HG03565 (cell line): ENCODE results near the gene SLC44A4.
"Not testable (repeated sequence)": the region's sequence is repeated elsewhere in the genome, so short reads cannot be mapped to it uniquely, and the experiment has no call there.

Experiments used
- ATAC-seq: cut with Tn5 transposase; IDR thresholded peaks from one replicate; pipeline ENCODE4 v1.9.1; 2021; ENCODE audit warnings: mild to moderate bottlenecking, moderate library complexity; ENCODE audit not compliant: unreplicated experiment

SLC44A4 gene

DNA sequence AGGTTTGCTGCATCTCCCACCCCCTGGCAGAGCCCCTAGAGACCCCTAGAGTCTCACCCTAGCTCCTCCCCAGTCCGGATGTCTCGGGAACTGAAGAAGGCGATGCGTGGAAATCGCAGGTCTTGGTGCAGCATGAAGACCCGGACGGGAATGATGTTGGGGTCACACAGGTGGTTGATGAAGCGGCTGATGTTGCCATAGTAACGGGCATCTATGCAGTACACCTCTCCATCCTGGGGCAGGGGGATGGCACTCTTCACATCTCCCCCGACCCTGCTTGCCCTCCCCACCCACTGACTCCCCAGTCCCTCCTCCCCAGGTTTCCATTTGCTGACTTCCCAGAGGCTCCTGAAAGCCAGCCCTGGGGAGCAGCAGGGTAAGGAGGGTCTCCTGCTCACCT is 1.8 kb upstream of the SLC44A4 start:
- ATAC-seq: no peak

DNA sequence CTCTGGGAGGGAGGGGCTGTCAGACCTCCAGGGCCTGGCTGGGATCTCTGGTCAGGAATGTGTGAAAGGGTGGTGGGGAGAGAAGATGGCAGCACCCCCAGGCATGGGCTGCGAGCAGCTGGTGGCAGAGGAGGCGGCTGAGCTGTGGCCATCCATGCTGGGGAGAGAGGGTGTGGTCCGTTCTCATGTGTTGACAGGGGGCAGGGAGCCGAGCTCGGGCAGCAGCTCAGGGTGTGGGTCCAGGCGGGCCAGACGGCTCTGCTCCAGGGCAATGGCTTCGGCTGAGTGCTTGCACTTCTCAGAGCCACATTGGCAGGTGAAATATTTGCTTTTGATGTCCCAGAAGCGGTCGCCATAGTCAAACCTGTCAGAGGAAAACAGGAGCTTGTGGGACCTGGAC is 1.1 kb upstream of the SLC44A4 start:
- ATAC-seq: no peak

DNA sequence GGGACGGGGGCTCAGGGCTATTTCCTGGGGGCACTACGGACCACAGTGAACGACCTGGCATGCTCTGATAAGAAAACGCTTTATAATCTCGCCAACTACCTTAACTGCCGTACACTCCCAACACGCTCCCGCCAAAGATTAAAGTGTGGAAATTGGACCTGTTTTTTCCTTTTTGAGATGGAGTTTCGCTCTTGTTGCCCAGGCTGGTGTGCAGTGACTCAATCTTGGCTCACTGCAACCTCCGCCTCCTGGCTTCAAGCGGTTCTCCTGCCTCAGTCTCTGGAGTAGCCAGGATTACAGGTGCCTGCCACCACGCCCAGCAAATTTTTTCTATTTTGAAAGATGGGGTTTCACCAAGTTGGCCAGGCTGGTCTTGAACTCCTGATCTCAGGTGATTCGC is 346 bp upstream of the SLC44A4 start:
- no peak for ATAC-seq

DNA sequence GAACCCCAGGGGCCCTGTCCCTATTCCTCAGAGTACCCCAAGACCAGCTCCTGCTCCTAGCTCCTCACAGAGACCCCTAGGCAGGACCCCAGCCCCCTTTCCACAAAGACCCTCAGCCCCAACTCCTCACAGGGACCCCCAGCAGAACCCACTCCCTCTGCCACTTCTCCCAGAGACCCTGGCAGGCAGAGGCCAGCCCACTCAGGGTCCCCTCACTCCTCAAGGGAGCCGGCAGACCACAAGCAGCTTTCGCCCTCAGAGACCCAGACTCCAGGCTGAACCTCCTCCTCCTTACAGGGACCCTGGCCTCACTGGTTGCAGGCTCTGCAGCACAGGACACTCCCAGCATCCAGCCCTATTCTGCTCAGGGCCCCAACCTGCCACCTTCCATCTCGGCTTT is 575 bp downstream of the SLC44A4 start:
- no peak for ATAC-seq

DNA sequence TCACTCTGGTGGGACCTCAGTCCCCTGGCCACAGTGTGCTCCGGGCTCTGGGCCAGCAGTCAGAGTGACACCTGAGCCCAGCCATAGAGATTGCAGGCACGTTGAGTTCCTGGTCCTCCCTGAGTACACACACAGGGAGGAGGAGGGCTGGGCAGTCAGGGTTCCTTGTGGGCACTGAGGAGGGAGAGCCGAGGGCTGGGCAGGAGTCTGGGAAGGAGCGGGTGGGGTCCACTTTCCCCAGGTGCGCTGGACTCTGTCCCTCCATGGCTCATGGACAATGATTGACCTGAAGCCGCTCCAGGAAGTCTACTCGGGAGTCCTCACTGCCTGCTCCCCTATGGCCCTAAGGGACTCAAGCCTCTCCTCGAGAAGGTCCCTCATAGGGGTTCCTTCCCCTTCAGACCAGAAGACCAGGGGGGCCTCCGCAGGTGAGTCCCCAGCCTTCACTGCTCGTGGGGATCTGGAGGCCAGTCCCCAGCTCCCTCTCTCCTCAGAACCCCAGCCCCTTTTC is 1.1 kb downstream of the SLC44A4 start:
- ATAC-seq: no peak

DNA sequence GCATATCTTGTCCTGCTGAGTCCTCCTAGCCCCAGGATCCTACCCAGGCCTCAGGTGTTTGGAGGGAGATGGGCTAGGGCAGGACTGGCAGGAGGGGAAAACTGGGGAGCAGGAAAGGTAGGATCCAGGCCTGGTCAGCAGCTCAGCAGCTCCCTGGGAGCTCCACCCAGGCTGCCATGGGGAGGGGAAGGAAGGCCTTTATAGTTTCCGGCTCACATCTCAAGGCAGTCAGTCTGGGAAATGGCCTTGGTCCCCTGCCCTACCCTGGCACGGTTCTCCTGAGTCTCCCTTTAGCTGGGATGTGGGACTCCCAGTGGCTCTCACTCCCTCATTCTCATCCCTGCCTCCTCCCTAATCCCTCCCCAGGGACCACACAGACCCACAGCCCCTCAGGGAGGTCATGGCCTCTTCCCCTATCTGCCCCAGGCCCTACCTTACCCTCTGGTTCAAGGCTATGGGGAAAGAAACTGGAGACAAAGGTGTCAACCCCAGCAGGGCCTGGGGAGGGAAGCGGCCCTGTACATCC is 1.6 kb downstream of the SLC44A4 start:
- ATAC-seq: no peak

DNA sequence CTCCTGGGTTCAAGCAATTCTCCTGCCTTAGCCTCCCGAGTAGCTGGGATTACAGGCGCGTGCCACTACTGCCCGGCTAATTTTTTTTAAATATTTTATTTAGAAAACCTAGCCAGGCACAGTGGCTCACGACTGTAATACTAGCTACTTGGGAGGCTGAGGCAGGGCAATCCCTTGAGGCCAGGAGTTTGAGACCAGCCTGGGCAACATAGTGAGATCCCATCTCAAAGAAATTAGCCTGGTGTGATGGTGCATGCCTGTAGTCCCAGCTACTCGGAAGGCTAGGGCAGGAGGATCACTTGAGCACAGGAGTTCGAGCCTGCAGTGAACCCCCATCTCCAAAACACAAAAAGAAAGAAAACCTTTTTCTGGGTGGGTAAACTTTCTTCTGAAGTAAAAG is 2.4 kb downstream of the SLC44A4 start:
- ATAC-seq: no peak

DNA sequence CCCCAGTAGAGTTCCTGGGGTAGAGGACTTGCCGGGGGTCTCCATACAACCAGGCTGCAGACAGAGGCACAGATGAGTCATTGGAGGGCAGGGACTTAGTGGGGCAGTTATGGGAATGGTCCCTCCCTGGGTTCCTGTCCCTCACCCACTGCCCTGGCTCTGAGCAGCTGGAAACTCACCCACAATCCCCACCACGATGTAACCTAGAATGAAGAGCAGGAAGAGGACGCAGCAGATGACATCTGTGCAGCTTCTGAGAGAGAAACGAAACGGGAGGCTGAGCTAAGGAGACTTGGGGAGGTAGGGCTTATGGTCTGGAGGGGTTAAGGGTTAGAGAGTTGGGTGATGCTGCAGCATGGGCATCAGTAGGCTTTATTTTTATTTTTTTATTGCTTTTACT is 2.9 kb downstream of the SLC44A4 start:
- ATAC-seq: no peak

DNA sequence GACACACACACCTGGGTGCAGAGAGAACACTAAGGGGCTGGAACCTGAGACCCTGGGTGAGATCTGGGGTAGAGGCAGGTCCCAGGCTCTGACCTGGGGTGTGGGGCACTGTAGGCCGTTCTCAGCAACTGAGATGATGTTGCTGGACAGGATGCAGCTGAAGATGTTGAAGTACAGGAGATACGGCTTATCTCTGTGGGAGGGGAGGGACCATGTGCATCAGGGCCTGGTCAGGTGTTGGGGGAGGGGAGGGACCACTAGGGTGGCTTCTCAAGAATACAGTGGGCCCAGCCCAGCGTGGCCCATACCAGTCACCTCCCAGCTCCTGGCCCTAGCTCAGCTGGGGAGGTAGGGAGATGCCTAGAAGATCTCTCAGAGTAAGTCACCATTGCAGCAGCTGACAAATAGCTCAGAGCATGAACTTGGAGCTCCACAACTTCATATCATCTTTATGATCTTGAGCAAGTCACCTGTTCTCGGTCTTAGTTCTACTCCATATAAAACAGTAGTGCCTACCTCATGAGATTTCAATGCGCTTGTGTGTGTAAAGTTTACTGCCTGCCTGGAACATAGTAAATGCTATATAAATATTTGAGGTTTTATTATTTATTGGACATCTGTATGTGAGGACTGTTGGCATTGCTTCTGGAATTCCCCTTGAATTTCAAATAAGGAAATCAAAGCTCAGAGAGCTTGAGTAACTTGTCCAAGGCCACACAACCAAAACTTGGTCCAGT is 3.8 kb downstream of the SLC44A4 start:
- ATAC-seq: no peak

DNA sequence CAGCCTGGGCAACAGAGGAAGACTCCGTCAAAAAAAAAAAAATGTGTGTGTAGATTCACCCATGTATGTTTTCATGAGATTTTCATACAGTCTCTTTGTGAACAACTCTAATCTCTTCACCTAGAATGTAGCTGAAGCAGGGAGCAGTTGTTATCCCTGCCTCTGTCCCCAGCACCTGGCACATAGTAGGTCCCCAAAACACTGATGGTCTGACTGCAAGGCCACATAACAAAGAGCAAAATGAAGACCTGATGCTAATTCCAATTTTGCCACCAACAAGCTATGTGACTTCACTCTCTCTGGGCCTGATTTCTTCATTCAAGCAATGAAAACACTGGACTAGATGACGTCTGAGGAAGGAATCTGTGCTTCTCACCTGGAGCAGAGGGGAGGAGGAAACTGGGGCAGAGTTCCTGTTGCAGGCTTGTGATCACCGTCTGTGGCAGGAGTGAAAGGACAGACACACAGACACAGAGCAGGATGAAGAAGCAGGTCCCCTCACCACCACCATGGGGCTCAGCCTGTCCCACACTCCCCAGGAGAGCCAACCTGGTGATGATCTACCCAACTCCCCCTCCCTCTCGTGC is 4.6 kb downstream of the SLC44A4 start:
- ATAC-seq: no peak

DNA sequence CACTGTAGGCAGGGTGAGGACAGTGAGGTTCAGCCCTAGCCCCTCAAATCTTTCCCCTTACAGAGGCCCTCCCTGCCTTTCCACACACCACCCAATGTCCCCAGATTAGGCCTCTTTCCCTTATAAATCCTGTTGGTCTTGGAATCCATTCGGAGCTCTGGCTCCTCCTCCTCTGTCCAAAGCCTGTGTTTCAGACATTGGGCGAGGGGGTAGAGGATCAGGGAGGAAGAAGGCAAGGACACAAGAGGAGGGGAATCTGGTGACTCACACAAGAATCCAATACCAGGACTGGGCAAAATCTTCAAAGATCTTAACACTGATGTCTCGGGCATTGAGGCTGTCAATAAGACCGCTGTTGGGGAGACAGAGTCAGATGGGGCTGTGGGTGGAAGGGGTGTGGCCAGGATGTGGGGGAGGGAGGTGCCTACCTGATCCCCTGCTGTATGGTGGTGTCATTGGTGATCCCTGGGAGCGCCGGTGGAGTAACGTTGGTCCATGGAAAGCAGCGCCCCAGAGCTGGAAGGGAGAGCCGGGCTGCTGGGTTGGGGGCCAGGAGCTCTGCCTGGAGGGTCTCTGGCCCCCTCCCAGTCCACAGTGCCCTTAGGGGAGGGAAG is 7.6 kb downstream of the SLC44A4 start:
- ATAC-seq: no peak

DNA sequence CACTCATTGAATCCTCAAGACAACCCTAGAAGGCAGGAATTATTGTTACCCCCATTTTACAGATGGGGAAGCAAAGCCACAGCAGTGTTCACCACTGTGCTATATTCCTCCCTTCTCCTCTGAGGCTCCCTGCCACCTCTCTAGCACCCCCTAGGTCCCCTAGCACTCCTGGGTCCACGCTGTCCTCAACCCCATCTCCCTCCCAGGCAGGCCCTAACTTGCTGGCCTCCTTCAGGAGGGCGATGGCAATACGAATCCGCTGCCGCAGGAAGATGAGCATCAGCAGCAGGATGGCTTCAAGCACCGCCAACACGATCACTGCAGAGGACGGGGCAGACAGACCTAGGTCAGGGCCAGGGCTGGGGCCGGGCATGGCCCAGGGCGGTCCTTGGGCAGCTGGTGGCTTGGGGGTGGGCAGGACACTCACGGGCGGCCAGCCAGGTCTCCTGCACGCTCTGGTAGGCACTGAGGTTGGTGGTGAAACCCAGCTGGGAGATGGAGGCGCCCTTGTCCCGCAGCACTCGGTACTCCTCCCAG is 8.3 kb downstream of the SLC44A4 start:
- ATAC-seq: no peak

DNA sequence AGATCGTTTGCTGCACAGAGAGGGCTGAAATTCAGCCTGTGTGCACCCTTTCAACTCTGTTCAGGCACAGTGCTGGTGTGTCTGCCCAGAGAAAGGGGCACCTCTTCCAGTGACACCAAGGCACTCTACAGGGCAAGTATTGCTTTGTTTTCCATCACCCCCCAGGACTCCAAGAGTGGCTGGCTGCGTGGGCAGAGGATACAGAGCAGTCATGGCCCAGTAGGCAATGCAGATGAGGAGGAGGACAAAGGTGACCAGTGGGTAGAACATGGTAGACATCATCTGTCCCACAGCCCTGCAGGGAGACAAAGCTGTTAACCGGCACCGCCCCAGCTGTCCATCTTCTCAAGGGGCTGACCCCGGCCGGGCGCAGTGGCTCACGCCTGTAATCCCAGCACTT is 9.5 kb downstream of the SLC44A4 start:
- no peak for ATAC-seq

DNA sequence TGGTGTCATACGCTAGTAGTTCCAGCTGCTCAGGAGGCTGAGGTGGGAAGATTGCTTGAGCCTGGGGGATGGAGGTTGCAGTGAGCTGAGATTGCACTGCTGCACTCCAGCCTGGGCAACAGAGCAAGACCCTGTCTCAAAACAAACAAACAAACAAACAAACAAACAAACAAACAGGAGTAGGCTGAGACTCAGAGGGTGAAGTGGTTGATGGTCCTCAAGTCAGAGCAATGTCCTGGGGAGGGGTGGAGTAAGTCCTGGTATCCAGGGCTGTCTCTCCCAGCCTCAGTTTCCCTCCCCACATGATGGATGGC is 10.2 kb downstream of the SLC44A4 start:
- not testable (repeated sequence) for ATAC-seq

DNA sequence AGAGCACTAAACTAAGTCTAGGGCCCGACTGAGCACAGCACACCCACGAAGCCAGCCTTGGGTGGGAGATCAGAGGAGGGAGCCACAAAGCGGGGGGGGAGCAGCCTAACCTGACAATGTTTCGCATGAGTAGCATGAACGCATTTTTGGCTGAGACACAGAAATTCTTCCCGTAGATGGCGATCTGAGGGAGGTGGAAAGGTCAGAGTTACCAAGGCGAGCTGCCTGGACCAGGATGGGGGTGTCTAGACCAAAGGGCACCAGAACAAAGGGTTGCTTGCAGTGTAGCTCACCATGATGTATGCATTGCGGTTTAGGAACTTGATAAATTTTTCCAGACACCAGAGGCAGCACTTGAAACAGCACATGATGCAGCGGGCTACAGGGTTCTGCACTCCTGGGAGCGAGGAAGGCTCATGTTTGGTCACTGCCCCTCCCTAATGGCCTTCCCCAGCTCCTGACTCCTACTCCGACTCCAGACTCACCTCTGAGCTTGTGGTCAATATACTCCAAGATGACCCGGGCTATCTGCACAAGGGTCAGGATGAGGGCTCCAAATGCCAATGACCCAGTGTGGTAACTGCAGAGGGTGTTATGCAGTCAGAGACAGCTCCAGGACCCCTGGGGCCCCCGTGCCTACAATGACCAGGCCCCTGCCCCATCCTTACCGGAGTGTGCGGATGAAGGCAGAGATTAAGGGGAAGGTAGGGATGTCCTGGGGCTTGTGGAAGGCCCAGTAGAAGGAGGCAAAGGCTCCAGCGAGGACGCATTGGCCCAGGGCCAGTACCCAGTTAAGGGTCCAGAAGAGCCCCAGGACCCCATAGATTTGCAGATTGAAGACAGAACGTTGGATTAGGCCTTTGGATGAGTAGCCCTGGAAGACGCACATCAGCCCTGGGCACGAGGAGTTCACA is 13.3 kb downstream of the SLC44A4 start:
- no peak for ATAC-seq

DNA sequence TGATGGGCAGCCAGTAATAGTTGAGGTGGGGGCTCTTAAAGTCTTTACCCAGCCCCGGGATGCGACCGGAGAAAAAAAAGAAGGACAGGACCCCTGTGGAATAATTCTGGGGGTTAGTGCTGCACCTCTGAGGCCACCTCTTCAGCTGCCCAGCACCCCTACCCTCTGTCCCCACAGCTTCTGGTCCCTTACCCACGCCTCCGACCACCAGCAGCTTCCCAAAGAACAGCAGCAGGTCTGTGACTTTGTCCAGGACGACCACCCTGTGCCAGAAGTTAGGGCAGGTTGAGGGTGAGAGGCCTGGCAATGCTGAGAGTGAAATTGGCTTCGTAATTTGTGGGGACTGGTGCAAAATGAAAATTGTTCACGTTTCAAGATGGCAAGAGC is 14.0 kb downstream of the SLC44A4 start:
- ATAC-seq: no peak

DNA sequence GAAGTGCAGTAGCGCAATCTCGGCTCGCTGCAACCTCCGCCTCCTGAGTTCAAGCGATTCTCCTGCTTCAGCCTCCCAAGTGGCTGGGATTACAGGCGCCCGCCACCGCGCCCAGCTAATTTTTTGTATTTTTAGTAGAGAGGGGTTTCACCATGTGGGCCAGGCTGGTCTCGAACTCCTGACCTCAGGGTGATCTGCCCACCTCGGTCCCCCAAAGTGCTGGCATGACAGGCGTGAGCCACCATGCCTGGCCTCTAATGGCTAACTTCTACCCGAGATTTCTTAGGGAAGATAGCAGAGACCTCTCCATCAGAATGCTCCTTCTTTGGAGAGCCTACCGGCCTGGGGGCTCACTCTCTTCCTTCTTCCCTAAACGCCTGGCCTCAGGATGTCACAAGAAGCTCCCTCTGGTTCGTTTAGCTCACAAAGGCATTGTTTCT is 14.7 kb downstream of the SLC44A4 start:
- ATAC-seq: not testable (repeated sequence)

DNA sequence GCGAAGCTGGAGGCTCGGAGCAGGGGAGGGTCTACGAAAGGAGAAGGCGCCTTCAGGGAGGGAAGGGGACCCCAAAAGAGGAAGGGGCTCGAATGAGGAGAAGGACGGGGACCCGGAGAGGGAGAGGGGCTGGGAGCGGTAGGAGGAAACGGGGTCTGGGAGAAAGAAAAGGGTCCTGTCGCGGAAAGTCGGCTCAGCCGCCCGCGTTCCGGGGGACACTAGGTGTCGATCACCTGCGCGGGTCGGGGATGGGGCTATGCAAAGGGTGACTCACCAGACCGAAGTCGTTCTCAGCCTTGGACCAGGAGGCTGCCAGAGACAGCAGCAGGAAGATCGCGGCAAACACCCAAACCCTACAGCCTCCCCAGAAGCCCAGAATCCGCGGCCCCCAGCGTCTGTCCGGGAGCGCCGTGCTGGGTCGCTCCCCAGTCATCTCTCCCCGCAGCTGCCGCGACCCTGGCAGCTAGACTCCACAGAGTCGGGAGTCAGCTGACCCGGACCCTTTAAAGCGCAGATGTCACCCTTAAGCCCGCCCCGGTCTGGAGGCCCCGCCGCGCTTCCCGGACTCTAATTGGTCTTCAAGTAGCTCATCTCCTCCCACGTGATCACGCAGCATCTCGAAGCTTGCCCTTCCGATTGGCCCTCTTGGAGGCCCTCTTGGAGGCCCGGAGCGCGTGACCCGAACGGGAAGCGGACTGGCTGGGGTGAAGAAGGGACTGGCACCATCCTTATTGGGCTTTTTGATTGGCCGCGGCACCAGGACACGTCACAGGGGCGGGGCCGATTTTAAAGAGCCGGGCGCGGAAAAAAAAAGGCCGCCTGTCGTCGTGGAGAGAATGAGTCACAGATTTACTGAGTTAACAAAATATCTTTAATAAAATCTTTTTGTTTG is 16.2 kb downstream of the SLC44A4 start, which contains the start of gene NEU1:
NEU1 (minus strand) TSS at position 478 of the 892 bp plus-strand sequence; CDS start at position 433, 45 bp downstream.
- peak; percentile 89 for ATAC-seq

DNA sequence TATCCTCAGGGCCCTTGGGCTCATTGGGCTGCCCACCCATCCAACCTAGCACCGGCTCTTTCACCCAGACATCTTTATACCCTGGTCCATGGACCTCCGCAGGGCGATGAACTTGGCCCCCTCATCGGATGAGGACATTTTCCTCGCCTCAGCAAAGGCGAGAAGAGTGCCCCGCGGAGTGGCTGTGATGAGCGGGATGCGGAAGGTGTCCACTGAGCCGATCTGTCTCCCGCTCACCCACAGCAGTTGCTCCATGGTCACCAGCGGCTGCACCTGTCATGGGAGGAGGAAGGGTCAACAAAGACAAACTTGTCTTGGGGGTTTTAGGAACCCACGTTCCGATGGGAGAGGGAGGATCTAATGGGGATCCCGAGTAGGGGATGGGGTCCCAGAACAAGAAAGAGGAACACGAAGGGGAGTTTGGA is 16.9 kb downstream of the SLC44A4 start:
- no peak for ATAC-seq

DNA sequence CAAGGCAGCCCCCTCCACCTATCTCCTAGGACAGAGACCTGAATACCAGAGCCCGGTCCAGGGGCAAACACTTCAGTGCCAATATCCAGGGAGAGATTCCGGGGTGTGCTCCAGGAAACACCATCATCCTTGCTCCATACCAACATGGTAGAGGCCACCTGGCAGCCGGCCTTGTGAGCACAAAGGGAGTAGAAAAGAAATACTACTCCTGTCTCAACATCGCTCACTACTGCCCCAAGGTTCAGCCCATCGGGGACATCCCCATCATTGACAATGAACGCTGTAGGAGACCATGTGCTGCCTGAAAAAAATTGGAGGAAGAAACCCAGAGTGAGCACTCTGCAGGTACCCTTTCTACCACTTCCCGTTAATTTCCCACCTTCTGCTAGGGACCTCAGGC is 17.6 kb downstream of the SLC44A4 start:
- ATAC-seq: no peak
